ENCODE measurements around the gene TPD52L1. TPM values are rescaled to one million over a fixed set of nuclear protein-coding genes. Genes with fewer than 3 reads are reported as not detected.
"Not testable (repeated sequence)": the region's sequence is repeated elsewhere in the genome, so short reads cannot be mapped to it uniquely, and the experiment has no call there.

TPD52L1 gene
- total RNA-seq, 6 experiments from 2014 or later, result 36.8 to 119 (median 47.7) TPM

DNA sequence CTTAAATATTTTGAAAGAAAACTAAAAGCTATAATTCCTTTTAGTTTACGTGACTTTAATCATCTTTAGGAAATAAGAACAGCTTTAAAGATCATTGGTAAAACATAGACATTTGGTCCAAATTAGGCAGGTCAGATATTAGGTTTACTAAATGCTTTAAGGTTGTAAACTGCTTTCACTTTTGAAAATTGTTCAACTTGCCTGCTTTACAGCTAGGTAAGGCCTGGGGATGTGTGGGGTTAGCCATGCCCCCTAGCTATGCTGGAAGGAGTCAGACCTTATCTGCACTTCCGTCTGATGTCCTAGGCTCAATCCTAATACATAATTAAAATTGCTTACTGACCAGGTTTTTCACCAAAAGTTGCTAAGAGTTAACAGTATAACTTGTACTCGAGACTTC is 30.5 kb upstream of the TPD52L1 start:
- intact Hi-C loops (cut with DNase I), result no loop called here
- Histone ChIP-seq H3K27me3 (no peaks in the 10 kb centered on the region), H3K36me3 (no peaks in the 10 kb centered on the region), H3K9me3 (no peaks in the 10 kb centered on the region), H3K27ac (peak overlapping the region in 2 of 3 donors; percentile 46 to 82), H3K4me1 (peaks cover 0 to 14% (median 6%) of the 10 kb centered on the region in 4 donors), H3K4me3 (peak overlapping the region; percentile 23 to 58 (median 40))
- DNase-seq, result no peak
- 29% methylated on average over 3 of the region's 3 CpGs for WGBS (ENCODE audit: insufficient coverage, low coverage, low lambda C conversion rate, missing lambda C conversion rate)
- peak; percentile 56 to 64 (median 60) for ATAC-seq
- TF ChIP-seq, protein P1, sequence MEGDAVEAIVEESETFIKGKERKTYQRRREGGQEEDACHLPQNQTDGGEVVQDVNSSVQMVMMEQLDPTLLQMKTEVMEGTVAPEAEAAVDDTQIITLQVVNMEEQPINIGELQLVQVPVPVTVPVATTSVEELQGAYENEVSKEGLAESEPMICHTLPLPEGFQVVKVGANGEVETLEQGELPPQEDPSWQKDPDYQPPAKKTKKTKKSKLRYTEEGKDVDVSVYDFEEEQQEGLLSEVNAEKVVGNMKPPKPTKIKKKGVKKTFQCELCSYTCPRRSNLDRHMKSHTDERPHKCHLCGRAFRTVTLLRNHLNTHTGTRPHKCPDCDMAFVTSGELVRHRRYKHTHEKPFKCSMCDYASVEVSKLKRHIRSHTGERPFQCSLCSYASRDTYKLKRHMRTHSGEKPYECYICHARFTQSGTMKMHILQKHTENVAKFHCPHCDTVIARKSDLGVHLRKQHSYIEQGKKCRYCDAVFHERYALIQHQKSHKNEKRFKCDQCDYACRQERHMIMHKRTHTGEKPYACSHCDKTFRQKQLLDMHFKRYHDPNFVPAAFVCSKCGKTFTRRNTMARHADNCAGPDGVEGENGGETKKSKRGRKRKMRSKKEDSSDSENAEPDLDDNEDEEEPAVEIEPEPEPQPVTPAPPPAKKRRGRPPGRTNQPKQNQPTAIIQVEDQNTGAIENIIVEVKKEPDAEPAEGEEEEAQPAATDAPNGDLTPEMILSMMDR (IDR thresholded peaks at IDR 0.05), result no peak
- TF ChIP-seq POLR2A (IDR thresholded peaks at IDR 0.05), result no peak

DNA sequence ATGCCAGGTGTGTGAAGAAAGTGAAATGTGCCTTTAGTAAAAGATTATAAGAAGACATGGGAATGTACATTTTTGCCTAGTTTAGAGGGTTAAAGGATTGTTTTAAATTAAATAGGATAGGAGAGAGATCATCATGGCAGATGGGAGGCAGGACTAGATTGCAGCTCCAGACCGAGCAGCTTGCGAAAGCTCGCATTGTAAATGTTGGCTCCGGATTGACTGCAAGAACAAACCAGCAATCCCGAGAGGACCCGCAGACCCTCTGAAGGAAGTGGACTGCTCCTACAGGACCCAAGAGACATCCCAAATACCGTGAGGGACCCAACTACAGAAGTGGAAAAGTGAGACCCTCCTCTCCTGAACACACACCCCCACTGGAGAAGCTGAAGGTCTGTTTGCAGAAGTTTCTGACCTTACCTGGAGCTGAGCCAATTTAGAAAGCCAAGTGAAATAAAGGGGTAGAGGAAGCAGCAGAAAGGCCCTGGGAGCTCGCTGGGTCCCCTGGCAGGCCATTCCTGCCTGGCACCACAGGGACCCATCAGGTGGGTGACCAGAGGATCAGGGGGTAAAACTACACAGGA is 30.0 kb upstream of the TPD52L1 start:
- WGBS (ENCODE audit: insufficient coverage, low coverage, low lambda C conversion rate, missing lambda C conversion rate), result 25% methylated on average over 7 of the region's 8 CpGs
- Histone ChIP-seq H3K9me3 (no peaks in the 10 kb centered on the region), H3K27me3 (no peaks in the 10 kb centered on the region), H3K27ac (peak overlapping the region; percentile 4 to 82 (median 46)), H3K4me1 (peaks cover 0 to 14% (median 6%) of the 10 kb centered on the region in 4 donors), H3K36me3 (no peaks in the 10 kb centered on the region), H3K4me3 (peak overlapping the region; percentile 23 to 58 (median 40))
- TF ChIP-seq, protein P1 (IDR thresholded peaks at IDR 0.05), result no peak
- no peak for TF ChIP-seq POLR2A (IDR thresholded peaks at IDR 0.05)
- intact Hi-C loops (cut with DNase I), result no loop called here
- DNase-seq (peak in 2 of 3 donors; percentile 30 to 58), ATAC-seq (peak; percentile 77 to 84 (median 80))

DNA sequence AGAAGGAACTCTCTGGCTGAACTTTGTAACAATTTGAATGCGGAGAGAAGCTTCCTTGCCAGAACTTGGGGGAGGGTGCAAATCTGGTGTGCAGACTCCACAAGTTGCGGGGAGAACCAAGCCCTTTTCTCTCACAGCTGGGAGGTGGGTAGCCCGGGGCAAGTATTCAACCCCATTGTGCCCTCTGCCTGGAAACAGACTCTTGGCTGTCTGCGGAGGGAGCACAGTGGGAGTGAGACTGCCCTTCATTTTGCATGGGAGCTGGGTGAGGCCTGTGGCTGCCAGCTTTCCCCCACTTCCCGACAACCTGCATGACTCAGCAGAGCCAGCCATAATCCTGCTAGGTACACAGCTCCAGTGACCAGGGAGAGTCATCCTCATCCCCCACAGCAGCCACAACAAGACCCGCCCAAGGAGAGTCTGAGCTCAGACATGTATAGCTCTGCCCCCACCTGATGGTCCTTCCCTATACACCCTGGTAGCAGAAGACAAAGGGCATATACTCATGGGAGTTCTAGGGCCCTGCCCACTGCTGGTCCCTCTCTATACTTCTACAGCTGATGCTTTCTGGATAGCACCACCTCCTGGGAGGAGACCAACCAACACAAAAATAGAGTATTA is 29.4 kb upstream of the TPD52L1 start:
- TF ChIP-seq, protein P1 (IDR thresholded peaks at IDR 0.05), result no peak
- TF ChIP-seq POLR2A (IDR thresholded peaks at IDR 0.05), result no peak
- intact Hi-C loops (cut with DNase I), result no loop called here
- Histone ChIP-seq H3K4me1 (peaks cover 0 to 14% (median 6%) of the 10 kb centered on the region in 4 donors), H3K36me3 (no peaks in the 10 kb centered on the region), H3K4me3 (peak overlapping the region; percentile 23 to 58 (median 40)), H3K27me3 (no peaks in the 10 kb centered on the region), H3K27ac (peak overlapping the region; percentile 4 to 82 (median 46)), H3K9me3 (no peaks in the 10 kb centered on the region)
- ATAC-seq (peak; percentile 41 to 82 (median 68)), DNase-seq (peak in 2 of 3 donors; percentile 51)
- WGBS (ENCODE audit: insufficient coverage, low coverage, low lambda C conversion rate, missing lambda C conversion rate), result 100% methylated on average over 1 of the region's 6 CpGs

DNA sequence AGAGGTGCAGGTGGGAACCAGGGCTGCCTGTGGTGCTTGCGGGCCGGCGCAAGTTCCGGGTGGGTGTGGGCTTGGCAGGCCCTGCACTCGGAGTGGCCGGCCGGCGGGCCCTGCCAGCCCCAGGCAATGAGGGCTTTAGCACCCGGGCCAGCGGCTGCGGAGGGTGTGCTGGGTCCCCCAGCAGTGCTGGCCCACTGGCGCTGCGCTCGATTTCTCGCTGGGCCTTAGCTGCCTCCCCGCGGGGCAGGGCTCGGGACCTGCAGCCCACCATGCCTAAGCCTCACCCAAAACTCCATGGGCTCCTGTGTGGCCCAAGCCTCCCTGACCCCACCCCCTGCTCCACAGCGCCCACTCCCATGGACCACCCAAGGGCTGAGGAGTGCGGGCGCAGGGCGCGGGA is 27.7 kb upstream of the TPD52L1 start:
- DNase-seq; H3K27me3 ChIP-seq; ATAC-seq; intact Hi-C loops (cut with DNase I); H3K9me3 ChIP-seq; H3K4me3 ChIP-seq; H3K27ac ChIP-seq; H3K36me3 ChIP-seq: not testable (repeated sequence)
- no CpG with 5 or more reads among the region's 23 CpGs for WGBS (ENCODE audit: insufficient coverage, low coverage, low lambda C conversion rate, missing lambda C conversion rate)
- H3K4me1 ChIP-seq, result peaks cover 0 to 14% (median 6%) of the 10 kb centered on the region in 4 donors

DNA sequence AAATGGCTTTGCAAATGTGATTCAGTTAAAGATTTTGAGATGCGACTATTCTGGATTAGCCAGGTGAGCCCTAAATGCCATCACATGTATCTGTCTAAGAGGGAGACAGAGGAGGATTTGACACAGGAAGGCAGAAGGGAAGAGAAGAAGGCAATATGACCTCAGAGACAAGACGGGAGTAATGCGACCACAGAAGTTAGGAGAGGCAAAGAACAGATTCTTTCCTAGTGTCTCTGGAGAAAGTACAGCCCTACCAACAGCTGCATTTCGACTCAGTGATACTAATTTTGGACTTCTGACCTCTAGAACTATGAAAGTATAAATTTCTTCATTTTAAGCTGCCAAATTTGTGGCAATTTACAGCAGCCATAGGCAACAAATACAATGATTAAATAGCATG is 24.2 kb upstream of the TPD52L1 start:
- H3K27me3 ChIP-seq, result no peaks in the 10 kb centered on the region
- H3K27ac ChIP-seq, result no peak overlapping the region
- H3K4me3 ChIP-seq, result no peak overlapping the region
- intact Hi-C loops (cut with DNase I), result no loop called here
- no peaks in the 10 kb centered on the region for H3K4me1 ChIP-seq
- WGBS (ENCODE audit: insufficient coverage, low coverage, low lambda C conversion rate, missing lambda C conversion rate), result 78% methylated on average over 4 of the region's 4 CpGs
- TF ChIP-seq POLR2A (IDR thresholded peaks at IDR 0.05), result no peak
- TF ChIP-seq, protein P1 (IDR thresholded peaks at IDR 0.05), result no peak
- ATAC-seq, result no peak
- DNase-seq, result no peak
- no peaks in the 10 kb centered on the region for H3K36me3 ChIP-seq
- no peaks in the 10 kb centered on the region for H3K9me3 ChIP-seq

All from right lobe of liver (tissue), 6 donors.